Stimulated activated CD4-positive, alpha-beta T cell treated with anti-CD3 and anti-CD28 coated beads, Interleukin-15, amount 100 ng/mL, for 48 hours (primary cell): Measurements from ENCODE around the gene CA10.

Experiments used
- DNase-seq, 2 donors: peaks; one replicate each; pipeline ENCODE4 v3.0.0-alpha.2; 2020; ENCODE audit warnings: low read depth in 2 of 2

The CA10 gene

DNA sequence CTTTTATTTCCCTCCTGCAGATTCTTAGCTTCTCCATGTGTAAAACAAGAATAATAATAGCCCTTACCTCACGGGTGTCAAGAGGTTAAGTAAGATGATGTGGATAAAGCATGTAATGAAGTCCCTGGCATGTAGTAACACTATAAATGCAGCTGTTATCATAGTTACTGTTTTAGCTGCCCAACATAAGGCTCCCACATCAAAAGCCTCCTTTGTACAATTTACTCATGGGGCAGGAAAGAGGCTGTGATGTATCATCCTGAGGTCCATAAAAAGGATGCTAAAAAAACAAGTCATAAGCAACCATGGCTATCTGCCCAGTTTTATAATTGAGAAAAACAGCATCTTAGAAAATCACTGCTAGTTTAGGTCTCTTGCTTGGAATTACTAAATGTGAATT, 339.7 kb downstream of the CA10 start:
- DNase-seq: no peak

GRCh38 chr17:51817955-51818354, 340.6 kb downstream of the CA10 start:
- DNase-seq: no peak

DNA sequence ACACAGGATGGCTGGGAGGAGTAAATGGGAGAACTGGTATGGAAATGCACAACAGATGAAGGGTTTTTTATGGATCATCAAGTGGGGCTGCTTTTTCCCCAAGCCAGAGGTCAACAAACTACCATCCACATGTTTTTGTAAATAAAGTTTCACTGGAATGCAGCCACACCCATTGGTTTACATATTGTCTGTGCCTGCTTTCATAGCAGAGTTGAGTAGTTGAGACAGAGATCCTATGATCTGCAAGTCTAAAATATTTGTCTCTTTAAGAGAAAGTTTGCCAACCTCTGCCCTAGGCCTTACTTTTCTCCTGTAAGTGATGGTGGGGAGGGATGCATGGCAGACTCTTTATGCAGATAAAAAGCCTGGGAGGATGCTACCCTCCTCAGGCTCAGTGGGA, 341.4 kb downstream of the CA10 start:
- no peak for DNase-seq

DNA sequence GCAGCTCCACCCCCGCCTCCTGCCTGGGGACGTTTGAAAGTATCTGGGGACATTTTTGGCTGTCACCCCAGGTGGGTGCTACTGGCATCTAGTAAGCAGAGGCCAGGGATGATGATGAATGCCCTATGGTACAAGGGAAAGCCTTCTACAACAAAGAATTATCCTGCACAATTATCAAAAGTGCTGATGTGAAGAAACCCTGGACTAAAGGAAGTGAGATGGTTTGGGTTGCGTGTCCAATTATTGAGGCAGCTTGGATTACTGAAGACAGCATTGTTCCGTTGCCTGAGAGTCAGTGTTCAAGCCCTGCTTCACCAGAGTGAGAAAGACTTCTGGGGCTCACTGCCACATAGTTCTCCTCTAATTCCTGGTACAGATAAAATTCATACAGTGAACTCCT, 343.4 kb downstream of the CA10 start:
- no peak for DNase-seq

GRCh38 chr17:51814521-51814920, 344.0 kb downstream of the CA10 start:
- DNase-seq: no peak

DNA sequence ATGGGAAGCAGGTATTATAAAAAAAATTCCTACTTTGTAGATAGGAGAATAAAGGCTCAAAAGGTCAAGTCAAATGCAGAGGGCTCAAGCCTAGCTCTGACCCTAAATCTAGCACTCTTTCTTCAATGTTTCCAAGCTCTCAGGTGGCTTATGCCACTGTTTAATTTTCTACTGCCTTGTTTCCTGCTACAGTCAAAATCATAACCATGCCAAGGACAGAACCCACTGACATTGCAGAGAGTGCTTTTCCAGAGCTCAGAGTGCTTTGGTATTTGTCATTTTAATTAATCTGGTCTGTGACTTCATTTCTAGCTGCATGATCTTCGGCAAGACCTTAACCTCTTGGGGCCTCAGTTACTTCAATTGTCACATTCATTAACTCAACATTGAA, 344.7 kb downstream of the CA10 start:
- no peak for DNase-seq

DNA sequence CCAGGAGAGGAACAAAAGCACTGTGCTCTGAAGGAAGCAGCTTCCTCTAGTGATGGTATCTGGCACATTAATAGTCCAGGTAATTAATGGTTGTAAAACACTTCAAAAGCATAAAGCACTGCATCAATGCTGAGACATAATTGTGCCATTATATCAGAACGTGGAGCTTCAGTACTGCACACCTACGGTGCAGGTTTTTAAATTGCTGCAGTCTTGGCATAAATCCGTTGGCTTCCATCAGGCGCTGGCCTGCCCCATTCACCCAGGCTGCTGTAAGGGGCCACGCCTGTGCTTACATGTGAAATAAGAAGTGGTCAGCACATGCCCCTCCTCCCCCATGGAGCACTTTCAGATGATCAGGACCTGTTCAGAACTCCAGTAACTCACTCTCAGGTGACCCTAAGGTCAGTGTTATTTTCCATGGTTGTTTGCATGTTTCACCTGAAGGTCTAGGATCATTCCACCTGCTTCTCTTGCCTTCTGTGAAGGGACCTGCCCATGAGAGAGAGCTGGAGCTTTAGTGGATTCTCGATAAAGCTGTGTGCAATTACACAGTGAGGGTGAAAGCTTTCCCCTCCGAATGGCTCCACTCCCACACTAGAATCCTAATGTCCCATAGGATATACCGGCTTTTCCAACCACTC, 345.3 kb downstream of the CA10 start:
- DNase-seq: no peak

- no peak for DNase-seq
These were observed 351.1 kb downstream of the CA10 start for GRCh38 chr17:51807460-51807859.

DNA sequence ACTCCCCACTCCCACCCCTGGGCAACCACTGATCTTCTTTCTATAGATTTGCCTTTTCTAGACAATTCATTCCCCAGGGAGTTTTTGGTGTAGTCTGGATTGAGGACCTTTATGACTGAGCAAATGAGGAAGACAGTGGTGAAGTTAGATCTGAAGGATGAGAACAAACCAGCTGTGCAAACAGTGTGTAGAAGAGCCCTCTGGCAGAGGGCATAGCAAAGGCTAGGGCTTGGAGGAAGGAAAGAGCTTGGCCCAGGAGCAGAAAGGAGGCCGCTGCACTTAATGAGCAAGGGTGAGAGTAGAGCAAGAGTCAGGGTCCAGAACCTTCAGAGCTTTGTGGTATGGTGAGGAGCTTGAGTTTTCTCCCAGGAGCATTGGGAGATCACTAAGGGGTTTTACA, 352.7 kb downstream of the CA10 start:
- DNase-seq: no peak

DNA sequence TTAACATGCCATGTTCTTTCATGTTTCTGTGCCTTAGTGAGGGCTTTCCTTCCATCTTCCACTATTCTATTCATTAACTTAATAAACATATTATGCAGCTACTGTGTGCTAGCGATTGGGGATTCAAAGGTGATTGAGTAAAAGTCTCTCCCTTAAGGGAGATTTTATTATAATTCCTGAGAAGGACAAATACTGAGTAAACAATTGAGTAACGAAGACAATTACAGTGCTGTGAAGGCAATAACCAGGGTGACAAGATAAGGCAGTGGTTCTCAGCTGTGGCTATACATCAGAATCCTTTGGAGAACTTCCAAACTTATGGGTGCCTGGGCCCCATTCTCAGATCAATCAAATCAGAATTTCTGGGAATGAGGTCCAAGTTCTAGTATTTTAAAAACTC, 353.3 kb downstream of the CA10 start:
- no peak for DNase-seq

- no peak for DNase-seq
These were observed 355.4 kb downstream of the CA10 start for GRCh38 chr17:51803161-51803560.

GRCh38 chr17:51802544-51802943, 356.0 kb downstream of the CA10 start:
- no peak for DNase-seq

GRCh38 chr17:51801626-51802025, 356.9 kb downstream of the CA10 start:
- DNase-seq: no peak

DNA sequence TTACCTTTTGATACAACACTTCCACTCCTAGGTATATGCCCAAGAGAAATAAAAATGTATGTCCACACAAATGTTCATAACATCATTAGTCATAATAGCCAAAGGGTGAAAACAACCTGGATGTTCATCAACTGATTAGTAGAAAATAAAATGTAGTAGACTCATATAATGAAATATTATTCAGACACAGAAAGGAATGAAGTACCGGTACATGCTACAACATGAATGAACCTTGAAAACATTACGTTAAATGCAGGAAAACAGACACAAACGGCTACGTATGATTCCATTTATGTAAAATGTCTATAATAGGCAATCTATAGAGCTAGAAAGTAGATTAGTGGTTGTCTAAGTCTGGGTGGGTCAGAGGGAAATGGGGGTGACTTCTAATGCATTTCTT, 358.5 kb downstream of the CA10 start:
- no peak for DNase-seq

- DNase-seq: no peak
These were observed 359.3 kb downstream of the CA10 start for GRCh38 chr17:51799240-51799639.

DNA sequence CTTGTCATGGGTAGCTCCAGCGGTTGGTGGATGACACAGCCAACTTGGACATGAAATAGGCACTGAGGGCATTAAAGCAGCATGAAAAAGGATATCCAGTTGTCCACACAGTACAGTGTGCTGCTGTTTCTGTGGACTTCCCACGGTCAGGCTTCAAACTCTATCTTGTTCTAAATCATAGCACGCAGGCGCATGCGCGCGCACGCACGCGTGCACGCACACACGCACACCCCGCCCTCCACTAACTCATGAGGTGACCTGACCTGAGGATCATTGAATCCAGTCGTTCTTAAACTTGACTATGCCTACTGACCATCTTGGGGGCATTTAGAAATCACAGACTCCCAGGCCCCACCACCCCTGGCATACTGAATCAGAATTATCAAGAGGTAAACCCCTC, 361.4 kb downstream of the CA10 start:
- DNase-seq: no peak

GRCh38 chr17:51796026-51796425, 362.5 kb downstream of the CA10 start:
- DNase-seq: no peak

DNA sequence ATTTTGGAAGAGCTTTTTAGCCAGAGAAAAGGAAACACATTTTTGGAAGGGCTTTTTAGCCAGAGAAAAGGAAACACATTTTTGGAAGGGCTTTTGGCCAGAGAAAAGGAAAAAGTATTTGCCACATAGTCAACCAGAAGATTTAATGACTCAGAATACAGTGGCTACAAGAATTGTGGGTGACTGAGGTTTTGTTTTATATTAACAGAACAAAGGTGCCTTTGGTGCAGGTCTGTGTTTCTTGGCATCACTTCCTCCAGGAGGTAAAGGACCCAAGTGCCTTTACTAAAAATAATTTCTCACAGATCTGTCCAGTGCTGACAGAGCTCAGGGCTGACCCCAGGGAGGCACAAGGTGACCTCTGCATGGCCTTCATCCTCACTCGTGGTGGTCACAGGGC, 363.1 kb downstream of the CA10 start:
- no peak for DNase-seq

GRCh38 chr17:51794466-51794865, 364.0 kb downstream of the CA10 start:
- DNase-seq: no peak

DNA sequence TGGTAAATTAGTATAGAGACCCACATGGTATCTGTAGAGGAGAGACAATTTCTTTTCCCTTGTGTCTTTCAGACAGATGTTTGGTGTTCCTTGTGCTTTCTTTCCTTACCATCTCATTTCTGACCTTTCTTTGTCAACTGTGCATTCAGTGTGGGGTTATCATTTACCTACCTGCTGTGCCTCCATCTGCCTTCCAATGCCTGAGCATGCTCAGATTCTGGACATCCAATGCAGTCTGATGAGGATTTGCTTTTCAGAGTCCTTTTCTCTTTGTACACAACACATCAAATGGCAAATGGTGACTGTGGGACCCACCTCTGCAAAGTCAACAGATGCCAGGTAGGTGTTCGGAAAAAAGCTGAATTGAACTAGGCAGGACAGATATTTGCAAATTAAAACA, 364.8 kb downstream of the CA10 start:
- DNase-seq: no peak

DNA sequence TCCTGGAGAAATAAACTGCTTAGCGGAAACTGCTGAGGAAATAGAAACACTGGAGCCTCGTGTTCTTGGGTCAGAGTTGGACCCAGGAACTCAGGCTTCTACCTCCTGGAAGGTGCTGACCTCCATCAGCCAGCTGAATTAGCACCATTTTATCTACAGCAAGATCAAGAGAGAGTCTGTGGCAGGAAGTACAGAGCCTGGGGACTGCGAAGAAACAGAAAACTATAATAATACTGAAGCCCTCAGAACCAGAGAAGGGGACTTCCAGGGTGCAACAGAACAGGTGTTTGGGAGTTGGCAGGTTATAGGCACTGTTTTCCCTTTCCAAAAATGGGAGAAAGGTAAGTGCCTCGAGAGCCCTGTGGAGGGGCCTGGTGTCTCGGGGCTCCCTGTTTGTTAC, 379.7 kb downstream of the CA10 start:
- DNase-seq: no peak

DNA sequence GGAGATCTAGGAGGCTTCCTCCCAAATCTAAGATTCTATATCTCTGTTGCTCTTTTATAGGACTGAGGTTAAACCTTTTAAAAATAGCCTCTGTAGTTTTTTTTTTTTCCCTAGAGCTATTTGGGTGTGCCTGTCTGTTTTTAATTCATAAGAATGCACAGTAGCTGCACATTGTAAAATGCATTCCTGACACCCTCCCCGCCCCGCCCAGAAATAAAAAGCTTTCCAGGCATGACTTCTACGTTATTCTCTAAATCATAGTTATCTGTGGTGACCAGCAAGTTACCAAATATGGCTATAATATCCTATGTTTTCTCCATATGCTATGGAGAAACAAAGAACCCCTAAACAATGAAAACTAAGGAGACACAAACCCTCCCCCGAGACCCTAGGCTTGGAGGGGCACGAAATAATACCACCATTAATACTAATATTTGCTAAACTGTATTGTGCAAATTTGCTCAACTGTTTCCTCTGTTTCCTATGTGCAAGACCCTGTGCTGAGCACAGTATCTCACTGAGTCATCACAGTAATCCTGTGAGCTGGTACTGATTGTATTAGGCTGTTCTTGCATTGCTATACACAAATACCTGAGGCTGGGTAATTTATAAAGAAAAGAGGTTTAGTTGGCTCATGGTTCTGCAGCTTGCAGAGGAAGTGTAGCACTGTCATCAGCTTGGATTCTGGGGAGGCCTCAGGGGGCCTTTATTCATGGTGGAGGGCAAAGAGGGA, 388.3 kb downstream of the CA10 start:
- DNase-seq: no peak

DNA sequence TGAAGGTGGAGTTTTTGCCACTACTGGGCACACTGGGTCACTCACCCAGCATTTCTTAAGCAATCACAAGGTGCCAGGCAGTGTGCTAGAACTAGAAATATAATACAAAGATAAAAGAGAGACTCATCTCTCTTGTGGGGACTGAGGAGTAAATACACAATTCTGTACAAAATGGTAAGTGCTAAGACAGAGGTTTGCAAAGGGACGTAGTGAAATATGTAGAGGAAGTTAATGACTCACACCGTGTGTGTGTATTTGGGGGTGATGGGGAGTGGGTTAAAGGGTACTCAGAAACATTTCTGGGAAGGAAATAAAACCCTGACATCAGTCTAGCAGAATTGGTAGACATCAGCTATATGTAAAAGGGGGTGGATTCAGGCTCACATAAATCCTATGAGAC, 389.3 kb downstream of the CA10 start:
- DNase-seq: no peak

- no peak for DNase-seq
These were observed 389.8 kb downstream of the CA10 start for GRCh38 chr17:51768706-51769105.
